ENCODE measurements around the gene FAM210A.

GRCh38 chr18:13760047-13760446 lies 33.7 kb upstream of the FAM210A start:
- TF ChIP-seq ZNF274 (IDR thresholded peaks at IDR 0.05; ENCODE audit: low read depth, low read length) (no peak), SUZ12 (IDR thresholded peaks at IDR 0.05; ENCODE audit: extremely low read depth, insufficient read depth, insufficient read length) (no peak), YY1 (IDR thresholded peaks at IDR 0.05; ENCODE audit: insufficient read depth, insufficient read length) (no peak)

Data from NT2/D1 (cell line).